IMR-90 (cell line): ENCODE results near the gene SYNM. TPM values are rescaled to one million over a fixed set of nuclear protein-coding genes. Genes with fewer than 3 reads are reported as not detected.

ENCODE experiments used
- ATAC-seq: fragments of 200-7000 bp; cut with Tn5 transposase; 2 replicates; pipeline ENCODE4 v1.9.1; 2020; ENCODE audit warnings: low read depth, mild to moderate bottlenecking, moderate library complexity
- BruUV-seq: library from RNA; stranded (reverse); fragments of 400-500 nt; replicated peaks from 2 replicates; lab custom pipeline; 2021; lab: Mats Ljungman, UMichigan
- CTCF ChIA-PET: fragments of 300-600 bp; formaldehyde crosslinking; extraction: SDS; loops from one replicate; lab custom pipeline; 2021; ENCODE audit warnings: antibody characterized with exemption; lab: Yijun Ruan, JAX
- POLR2A ChIA-PET: fragments of 300-600 bp; sonication (Branson Sonifier 250); formaldehyde crosslinking; loops from one replicate; lab custom pipeline; 2022; ENCODE audit warnings: antibody characterized with exemption; ENCODE audit not compliant: unreplicated experiment; lab: Charles Lee
- DNase-seq: peaks from one replicate; pipeline ENCODE4 v3.0.0; 2013
- H2AFZ ChIP-seq: replicated peaks from 2 replicates; pipeline ENCODE3; 2013; ENCODE audit warnings: low read length, mild to moderate bottlenecking; ENCODE audit not compliant: poor library complexity
- H2AK5ac ChIP-seq: 2 replicates; pipeline ENCODE4 v1.6.1; 2013; ENCODE audit warnings: low read depth, low read length, inconsistent platforms
- H2AK9ac ChIP-seq: replicated peaks from 2 replicates; pipeline ENCODE3; 2013; ENCODE audit warnings: mild to moderate bottlenecking, low read depth, low read length, moderate library complexity; ENCODE audit not compliant: poor library complexity
- H2BK120ac ChIP-seq: 2 replicates; pipeline ENCODE4 v1.6.1; 2013; ENCODE audit warnings: low read depth, low read length, inconsistent platforms
- H2BK15ac ChIP-seq: 3 replicates; pipeline ENCODE4 v1.6.1; 2013; ENCODE audit warnings: low read depth, low read length, inconsistent platforms
- H2BK20ac ChIP-seq: 2 replicates; pipeline ENCODE4 v1.6.1; 2013; ENCODE audit warnings: low read depth, mild to moderate bottlenecking, inconsistent platforms, low read length, moderate library complexity
- H2BK5ac ChIP-seq: 2 replicates; pipeline ENCODE4 v1.6.1; 2013; ENCODE audit warnings: mild to moderate bottlenecking, low read depth, low read length, inconsistent platforms; ENCODE audit not compliant: poor library complexity, severe bottlenecking
- H3K14ac ChIP-seq: replicated peaks from 2 replicates; pipeline ENCODE4 v1.6.1; 2013; ENCODE audit warnings: low read depth, low read length, inconsistent platforms
- H3K18ac ChIP-seq: 2 replicates; pipeline ENCODE4 v1.6.1; 2013; ENCODE audit warnings: low read depth, low read length, control low read depth
- H3K23ac ChIP-seq: 2 replicates; pipeline ENCODE4 v1.6.1; 2013; ENCODE audit warnings: low read depth, low read length, inconsistent platforms
- H3K27ac ChIP-seq: 2 replicates; pipeline ENCODE4 v1.5.1; 2013; ENCODE audit warnings: mild to moderate bottlenecking, control low read depth, low read length; ENCODE audit not compliant: insufficient read depth
- H3K27me3 ChIP-seq: 2 replicates; pipeline ENCODE4 v1.6.1; 2013; ENCODE audit warnings: low read length; ENCODE audit not compliant: control insufficient read depth, insufficient read depth
- H3K36me3 ChIP-seq: 2 replicates; pipeline ENCODE4 v1.6.1; 2013; ENCODE audit warnings: low read length, mixed read lengths; ENCODE audit not compliant: control insufficient read depth, insufficient read depth
- H3K4ac ChIP-seq: 2 replicates; pipeline ENCODE4 v1.6.1; 2013; ENCODE audit warnings: low read depth, low read length, inconsistent platforms
- H3K4me1 ChIP-seq: 2 replicates; pipeline ENCODE4 v1.6.1; 2013; ENCODE audit warnings: low read length, mixed read lengths; ENCODE audit not compliant: control insufficient read depth, insufficient read depth
- H3K4me2 ChIP-seq: 2 replicates; pipeline ENCODE4 v1.6.1; 2013; ENCODE audit warnings: low read depth, mild to moderate bottlenecking, control low read depth, low read length, moderate library complexity
- H3K4me3 ChIP-seq: 2 replicates; pipeline ENCODE4 v1.5.1; 2013; ENCODE audit warnings: low read depth, mild to moderate bottlenecking, control low read depth, low read length, moderate library complexity; ENCODE audit not compliant: insufficient read depth
- H3K56ac ChIP-seq: 2 replicates; pipeline ENCODE4 v1.6.1; 2013; ENCODE audit warnings: low read length, inconsistent platforms; ENCODE audit not compliant: insufficient read depth; ENCODE audit errors: extremely low read depth
- H3K79me1 ChIP-seq, 2 experiments: 2 replicates each; pipeline ENCODE4 v1.6.1; 2013; ENCODE audit warnings: low read length in 2 of 2, inconsistent platforms in 1 of 2, low read depth in 1 of 2
- H3K9ac ChIP-seq: 2 replicates; pipeline ENCODE4 v1.6.1; 2013; ENCODE audit warnings: low read depth, low read length, control low read depth
- H3K9me1 ChIP-seq: 2 replicates; pipeline ENCODE4 v1.6.1; 2013; ENCODE audit warnings: low read length, inconsistent platforms; ENCODE audit not compliant: insufficient read depth
- H3K9me3 ChIP-seq: 2 replicates; pipeline ENCODE4 v1.6.1; 2013; ENCODE audit warnings: low read length; ENCODE audit not compliant: control insufficient read depth, insufficient read depth
- H4K20me1 ChIP-seq: 2 replicates; pipeline ENCODE4 v1.6.1; 2013; ENCODE audit warnings: low read length, inconsistent platforms; ENCODE audit not compliant: insufficient read depth
- H4K5ac ChIP-seq: 2 replicates; pipeline ENCODE4 v1.6.1; 2013; ENCODE audit warnings: mild to moderate bottlenecking, low read depth, low read length, control low read depth
- H4K8ac ChIP-seq, 2 experiments: 2 replicates each; pipeline ENCODE4 v1.6.1; 2013; ENCODE audit warnings: low read depth in 2 of 2, low read length in 2 of 2, control low read depth in 1 of 2, inconsistent platforms in 1 of 2
- H4K91ac ChIP-seq: 2 replicates; pipeline ENCODE4 v1.6.1; 2013; ENCODE audit warnings: low read depth, low read length, inconsistent platforms; ENCODE audit not compliant: insufficient read depth
- BHLHE40 ChIP-seq: fragments of 150-350 bp; IDR thresholded peaks from 2 replicates; pipeline ENCODE4 v1.6.1; 2016; ENCODE audit warnings: mild to moderate bottlenecking, low read depth, low read length
- CEBPB ChIP-seq: IDR thresholded peaks from 2 replicates; pipeline ENCODE4 v1.6.1; 2012; ENCODE audit warnings: low read depth, low read length, improper control_type of control experiment
- CHD1 ChIP-seq: IDR thresholded peaks from 2 replicates; pipeline ENCODE4 v1.6.1; 2012; ENCODE audit warnings: low read depth, low read length, improper control_type of control experiment
- CTCF ChIP-seq: conservative IDR thresholded peaks from 2 replicates; pipeline ENCODE4 v1.5.1; 2012; ENCODE audit warnings: mild to moderate bottlenecking, low read depth, low read length, improper control_type of control experiment
- ELK1 ChIP-seq: fragments of 150-350 bp; IDR thresholded peaks from 2 replicates; pipeline ENCODE4 v1.6.1; 2016; ENCODE audit warnings: low read depth, mild to moderate bottlenecking, low read length, moderate library complexity, borderline replicate concordance
- FOS ChIP-seq: fragments of 150-350 bp; IDR thresholded peaks from 2 replicates; pipeline ENCODE4 v1.6.1; 2016; ENCODE audit warnings: low read depth, low read length
- MAFK ChIP-seq: IDR thresholded peaks from 2 replicates; pipeline ENCODE4 v1.6.1; 2012; ENCODE audit warnings: low read depth, low read length, improper control_type of control experiment
- MAZ ChIP-seq: IDR thresholded peaks from 2 replicates; pipeline ENCODE4 v1.6.1; 2012; ENCODE audit warnings: low read depth, mild to moderate bottlenecking, low read length, improper control_type of control experiment, moderate library complexity, borderline replicate concordance
- MXI1 ChIP-seq: IDR thresholded peaks from 2 replicates; pipeline ENCODE4 v1.6.1; 2012; ENCODE audit warnings: low read depth, mild to moderate bottlenecking, low read length, moderate library complexity, borderline replicate concordance
- NFE2L2 ChIP-seq: fragments of 150-350 bp; IDR thresholded peaks from 2 replicates; pipeline ENCODE4 v1.6.1; 2016; ENCODE audit warnings: low read depth, mild to moderate bottlenecking, low read length
- POLR2A ChIP-seq: IDR thresholded peaks from 2 replicates; pipeline ENCODE4 v1.6.1; 2012; ENCODE audit warnings: mild to moderate bottlenecking, low read depth, low read length
- RAD21 ChIP-seq: IDR thresholded peaks from 2 replicates; pipeline ENCODE4 v1.6.1; 2012; ENCODE audit warnings: low read length, improper control_type of control experiment
- RCOR1 ChIP-seq: IDR thresholded peaks from 2 replicates; pipeline ENCODE4 v1.6.1; 2012; ENCODE audit warnings: mild to moderate bottlenecking, low read length, improper control_type of control experiment; ENCODE audit not compliant: insufficient replicate concordance
- RFX5 ChIP-seq: IDR thresholded peaks from 2 replicates; pipeline ENCODE4 v1.8.0; 2012; ENCODE audit warnings: low read depth, mild to moderate bottlenecking, low read length, moderate library complexity
- SMC3 ChIP-seq: fragments of 150-350 bp; IDR thresholded peaks from 2 replicates; pipeline ENCODE4 v1.6.1; 2016; ENCODE audit warnings: low read depth, mild to moderate bottlenecking, antibody characterized with exemption, low read length, moderate library complexity
- WGBS, 2 experiments: methylation state at CpG; one replicate each; pipeline versions ENCODE4 v1.1.5 to v1.1.7; 2013; ENCODE audit warnings: missing lambda C conversion rate in 2 of 2; ENCODE audit not compliant: insufficient read length in 1 of 2; ENCODE audit errors: extremely low coverage in 2 of 2; 5-methylcytosine and 5-hydroxymethylcytosine counted together
- dilution Hi-C: fragments of 300-500 bp; cut with HindIII; formaldehyde crosslinking; loops from one replicate; pipeline ENCODE4 v1.14.3; 2018; ENCODE audit warnings: low sequenced_read_pairs; ENCODE audit not compliant: unreplicated experiment
- in situ Hi-C: fragments of 300-500 bp; cut with MboI; formaldehyde crosslinking; loops from 3 replicates; pipeline ENCODE4 v1.14.3; 2019; ENCODE audit warnings: low sequenced_read_pairs, inconsistent platforms, mixed read lengths
- intact Hi-C: fragments of 100-400 bp; cut with micrococcal nuclease; formaldehyde crosslinking; loops from 2 replicates; pipeline ENCODE4 v1.10.0; 2022
- polyA plus RNA-seq, 3 experiments: library from polyadenylated mRNA; depleted of rRNA; stranded (reverse); fragments of >200 nt; gene quantifications; 2 replicates each; pipeline ENCODE4 v1.2.3, GENCODE V29; 2012; ENCODE audit warnings: low replicate concordance in 1 of 3
- total RNA-seq: library from RNA; depleted of rRNA; stranded (reverse); fragments of >200 nt; gene quantifications from 2 replicates; pipeline ENCODE4 v1.2.3, GENCODE V29; 2012

Gene SYNM
- total and polyA plus RNA-seq, 2 of the 4 experiments (the other 2 are of a cell fraction): 2.1 to 3.4 TPM

GRCh38 chr15:99180964-99181306 is 76.1 kb downstream of the SYNM start:
- Histone ChIP-seq H3K4me2 (no peak overlapping the region), H4K91ac (no peak overlapping the region), H3K18ac (no peak overlapping the region), H2AK5ac (no peak overlapping the region), H3K4me3 (no peak overlapping the region), H3K4ac (no peak overlapping the region), H3K27ac (no peak overlapping the region), H3K9ac (no peak overlapping the region), H3K4me1 (peaks cover 4% of the 10 kb centered on the region), H4K8ac (no peak overlapping the region), H4K20me1 (no peaks in the 10 kb centered on the region), H4K5ac (no peak overlapping the region), H3K56ac (no peak overlapping the region), H3K36me3 (peaks cover 5% of the 10 kb centered on the region), H2BK120ac (no peak overlapping the region), H2AK9ac (no peak overlapping the region), H3K27me3 (no peaks in the 10 kb centered on the region), H3K79me1 (peaks cover 0 to 3% of the 10 kb centered on the region in 2 experiments; a peak in 1 of 4 replicates), H2BK20ac (no peak overlapping the region), H3K9me1 (peaks cover 11% of the 10 kb centered on the region), H2BK5ac (no peak overlapping the region), H3K9me3 (no peaks in the 10 kb centered on the region), H2AFZ (no peak overlapping the region), H3K23ac (no peak overlapping the region), H2BK15ac (no peak overlapping the region), H3K14ac (no peak overlapping the region)
- ChIA-PET POLR2A (no interaction called here), CTCF (interaction anchor here (0.9 kb wide), 1 partner anchor 11 kb away, joined by 3 read pairs; no protein-coding TSS in a partner anchor)
- TF ChIP-seq ELK1 (no peak), RCOR1 (no peak), BHLHE40 (no peak), RFX5 (no peak), MAFK (no peak), MXI1 (no peak), FOS (no peak), POLR2A (no peak), SMC3 (no peak), NFE2L2 (no peak), RAD21 (no peak), CEBPB (no peak), MAZ (no peak), CTCF (no peak), CHD1 (no peak)
- intact Hi-C loops (no loop called here), dilution Hi-C loops (no loop called here), in situ Hi-C loops (no loop called here)
- no peak for DNase-seq
- WGBS, 2 experiments: no CpG with 5 or more reads among the region's 2 CpGs
- BruUV-seq: no TSS peak
- ATAC-seq: no peak
